Spleen (tissue), 11 donors: Measurements from ENCODE around the gene NOLC1. TPM values are rescaled to one million over a fixed set of nuclear protein-coding genes. Genes with fewer than 3 reads are reported as not detected.

Experiments
- DNase-seq: peaks from one replicate; pipeline ENCODE4 v3.0.0-alpha.2; 2020
- H3K27ac ChIP-seq, 8 donors: fragments of 200-600 bp; sonication (generic) in 7 of 8; 1 replicate in 4 of 8; 2 replicates in 4 of 8; pipeline versions ENCODE4 v1.5.0 to v1.8.0; 2016 to 2021; ENCODE audit warnings: inconsistent platforms in 4 of 8, mild to moderate bottlenecking in 4 of 8, moderate library complexity in 1 of 8
- H3K27me3 ChIP-seq, 7 donors: fragments of 200-600 bp; sonication (generic) in 6 of 7; replicated peaks in 1 of 7; 1 replicate in 4 of 7; 2 replicates in 3 of 7; pipeline versions ENCODE4 v1.5.0 to v1.8.0; 2016 to 2021; ENCODE audit warnings: inconsistent platforms in 3 of 7, mild to moderate bottlenecking in 1 of 7
- H3K36me3 ChIP-seq, 6 donors: fragments of 200-600 bp; sonication (generic) in 5 of 6; 1 replicate in 4 of 6; 2 replicates in 2 of 6; pipeline versions ENCODE4 v1.5.0 to v1.8.0; 2016 to 2021; ENCODE audit warnings: inconsistent platforms in 2 of 6
- H3K4me1 ChIP-seq, 6 donors: fragments of 200-600 bp; sonication (generic) in 5 of 6; 1 replicate in 3 of 6; 2 replicates in 3 of 6; pipeline versions ENCODE4 v1.5.0 to v1.8.0; 2016 to 2021; ENCODE audit warnings: inconsistent platforms in 3 of 6
- H3K4me3 ChIP-seq, 8 donors: fragments of 200-600 bp; sonication (generic) in 7 of 8; 1 replicate in 4 of 8; 2 replicates in 4 of 8; pipeline versions ENCODE4 v1.5.0 to v1.8.0; 2016 to 2021; ENCODE audit warnings: inconsistent platforms in 4 of 8, mild to moderate bottlenecking in 4 of 8, moderate library complexity in 2 of 8
- H3K9me3 ChIP-seq, 8 donors: fragments of 200-600 bp; sonication (generic) in 7 of 8; 1 replicate in 4 of 8; 2 replicates in 4 of 8; pipeline versions ENCODE4 v1.5.0 to v1.8.0; 2016 to 2021; ENCODE audit warnings: inconsistent platforms in 4 of 8
- POLR2A ChIP-seq, 3 donors: fragments of 450-650 bp; IDR thresholded peaks; one replicate each; pipeline ENCODE4 v1.5.1; 2017; ENCODE audit warnings: antibody characterized with exemption in 3 of 3, mild to moderate bottlenecking in 1 of 3
- POLR2AphosphoS5 ChIP-seq, 3 donors: sonication (generic); formaldehyde crosslinking; IDR thresholded peaks; one replicate each; pipeline ENCODE4 v1.5.1; 2017; ENCODE audit warnings: antibody characterized with exemption in 3 of 3
- WGBS, 5 donors: extraction: QIAGEN DNeasy Blood & Tissue Kit in 3 of 5; methylation state at CpG; one replicate each; pipeline versions ENCODE4 v1.1.5 to v1.1.7; 2013 to 2018; 5-methylcytosine and 5-hydroxymethylcytosine counted together
- intact Hi-C: fragments of 100-400 bp; cut with DNase I; formaldehyde crosslinking; loops from one replicate; pipeline ENCODE4 v1.15.0; 2023; ENCODE audit warnings: low total_unique reads
- polyA plus RNA-seq, 3 donors: library from polyadenylated mRNA; stranded (reverse); fragments of 200-250 nt; gene quantifications; one replicate each; pipeline ENCODE4 v1.2.1, GENCODE V29; 2013
- total RNA-seq, 7 donors: library from RNA; depleted of rRNA in 3 of 7; stranded (reverse); fragments of >200 nt in 3 of 7; fragmentation: NEBNext Ultra II Directional in 4 of 7; extraction: Animal tissue kit (Norgen Biotek cat#: 25700) in 4 of 7; gene quantifications; one replicate each; pipeline versions ENCODE4 v1.1.0 to v1.2.1, GENCODE V29; 2016 to 2021
- TF ChIP-seq, protein P1 (sequence below), 11 experiments: fragments of 200-600 bp in 7 of 11; fragments of 450-650 bp in 4 of 11; sonication (generic) in 4 of 11; IDR thresholded peaks in 8 of 11; conservative IDR thresholded peaks in 3 of 11; 1 replicate in 7 of 11; 2 replicates in 4 of 11; pipeline versions ENCODE4 v1.4.0 to v1.8.0; 2016 to 2021; ENCODE audit warnings: antibody characterized with exemption in 11 of 11, inconsistent platforms in 4 of 11, mild to moderate bottlenecking in 1 of 11
- donor health status: healthy with polysubstance abuse.
- donor health status: DM: no; HTN: no; CAD: no; lungs with moderate emphysema.
- donor health status: DM: no; HTN: no; CAD: no.
- donor health status: Bipolar disorder and iron deficiency.
- donor health status: healthy.
- donor health status: DM: no; HTN: no; CAD: no.
- donor health status: DM: yes; HTN: yes; CAD: no.

Gene NOLC1
- total and polyA plus RNA-seq, 10 donors: 24.6 to 60.0 (median 39.0) TPM

- Histone ChIP-seq H3K4me1 (peaks cover 0 to 24% (median 7%) of the 10 kb centered on the region in 6 donors), H3K9me3 (no peaks in the 10 kb centered on the region), H3K27me3 (no peaks in the 10 kb centered on the region), H3K4me3 (no peak overlapping the region), H3K36me3 (peaks cover 11 to 100% (median 79%) of the 10 kb centered on the region in 6 donors), H3K27ac (no peak overlapping the region)
- TF ChIP-seq POLR2A (IDR thresholded peaks at IDR 0.05): no peak
- no peak for TF ChIP-seq POLR2AphosphoS5 (IDR thresholded peaks at IDR 0.05)
- TF ChIP-seq, protein P1, sequence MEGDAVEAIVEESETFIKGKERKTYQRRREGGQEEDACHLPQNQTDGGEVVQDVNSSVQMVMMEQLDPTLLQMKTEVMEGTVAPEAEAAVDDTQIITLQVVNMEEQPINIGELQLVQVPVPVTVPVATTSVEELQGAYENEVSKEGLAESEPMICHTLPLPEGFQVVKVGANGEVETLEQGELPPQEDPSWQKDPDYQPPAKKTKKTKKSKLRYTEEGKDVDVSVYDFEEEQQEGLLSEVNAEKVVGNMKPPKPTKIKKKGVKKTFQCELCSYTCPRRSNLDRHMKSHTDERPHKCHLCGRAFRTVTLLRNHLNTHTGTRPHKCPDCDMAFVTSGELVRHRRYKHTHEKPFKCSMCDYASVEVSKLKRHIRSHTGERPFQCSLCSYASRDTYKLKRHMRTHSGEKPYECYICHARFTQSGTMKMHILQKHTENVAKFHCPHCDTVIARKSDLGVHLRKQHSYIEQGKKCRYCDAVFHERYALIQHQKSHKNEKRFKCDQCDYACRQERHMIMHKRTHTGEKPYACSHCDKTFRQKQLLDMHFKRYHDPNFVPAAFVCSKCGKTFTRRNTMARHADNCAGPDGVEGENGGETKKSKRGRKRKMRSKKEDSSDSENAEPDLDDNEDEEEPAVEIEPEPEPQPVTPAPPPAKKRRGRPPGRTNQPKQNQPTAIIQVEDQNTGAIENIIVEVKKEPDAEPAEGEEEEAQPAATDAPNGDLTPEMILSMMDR (IDR thresholded peaks at IDR 0.05 in 8 of 11, conservative IDR thresholded peaks at IDR 0.05 in 3 of 11): no peak
- 90 to 98% (median 95%) methylated on average over 5 of the region's 5 CpGs for WGBS, 5 donors
- intact Hi-C loops: no loop called here
- DNase-seq: no peak
Measured at GRCh38 chr10:102159051-102159597, 6.9 kb downstream of the NOLC1 start.

- no peak overlapping the region for H3K27ac ChIP-seq
- 88 to 96% (median 94%) methylated on average over 4 of the region's 4 CpGs for WGBS, 5 donors
- H3K36me3 ChIP-seq: peaks cover 11 to 99% (median 81%) of the 10 kb centered on the region in 6 donors
- peaks cover 0 to 17% (median 0%) of the 10 kb centered on the region in 6 donors for H3K4me1 ChIP-seq
- H3K27me3 ChIP-seq: no peaks in the 10 kb centered on the region
- no peaks in the 10 kb centered on the region for H3K9me3 ChIP-seq
- no peak for DNase-seq
- H3K4me3 ChIP-seq: no peak overlapping the region
- intact Hi-C loops: no loop called here
- TF ChIP-seq, protein P1 (IDR thresholded peaks at IDR 0.05 in 8 of 11, conservative IDR thresholded peaks at IDR 0.05 in 3 of 11): no peak
- TF ChIP-seq POLR2AphosphoS5 (IDR thresholded peaks at IDR 0.05): no peak
- TF ChIP-seq POLR2A (IDR thresholded peaks at IDR 0.05): no peak
Measured at GRCh38 chr10:102159831-102160230, 7.6 kb downstream of the NOLC1 start.

- Histone ChIP-seq H3K27me3 (no peaks in the 10 kb centered on the region), H3K9me3 (no peaks in the 10 kb centered on the region), H3K4me1 (peaks cover 0 to 10% (median 0%) of the 10 kb centered on the region in 6 donors), H3K4me3 (no peak overlapping the region), H3K27ac (no peak overlapping the region), H3K36me3 (peaks cover 6 to 69% (median 58%) of the 10 kb centered on the region in 6 donors)
- WGBS, 5 donors: 65 to 84% (median 68%) methylated on average over 4 of the region's 4 CpGs
- intact Hi-C loops: no loop called here
- TF ChIP-seq, protein P1 (IDR thresholded peaks at IDR 0.05 in 8 of 11, conservative IDR thresholded peaks at IDR 0.05 in 3 of 11): no peak
- TF ChIP-seq POLR2AphosphoS5 (IDR thresholded peaks at IDR 0.05) (no peak), POLR2A (IDR thresholded peaks at IDR 0.05) (no peak)
- DNase-seq: no peak
Measured at GRCh38 chr10:102163342-102163989, 11.3 kb downstream of the NOLC1 start.

GRCh38 chr10:102167861-102168260, 15.7 kb downstream of the NOLC1 start:
- Histone ChIP-seq H3K9me3 (no peaks in the 10 kb centered on the region), H3K4me1 (peaks cover 6 to 31% (median 14%) of the 10 kb centered on the region in 6 donors), H3K36me3 (peaks cover 0 to 25% (median 14%) of the 10 kb centered on the region in 6 donors), H3K27me3 (no peaks in the 10 kb centered on the region), H3K4me3 (no peak overlapping the region), H3K27ac (no peak overlapping the region)
- no peak for DNase-seq
- no peak for TF ChIP-seq POLR2A (IDR thresholded peaks at IDR 0.05)
- TF ChIP-seq, protein P1 (IDR thresholded peaks at IDR 0.05 in 8 of 11, conservative IDR thresholded peaks at IDR 0.05 in 3 of 11): no peak
- TF ChIP-seq POLR2AphosphoS5 (IDR thresholded peaks at IDR 0.05): no peak
- intact Hi-C loops: loop anchor here (5.0 kb wide), 1 partner anchor 184 kb away; no protein-coding TSS in a partner anchor
- 57 to 76% (median 59%) methylated on average over 1 of the region's 1 CpG for WGBS, 5 donors
